Spleen (tissue), 7 donors: ENCODE data around the gene ATXN10.

Experiments
- CTCF ChIP-seq, 11 experiments: fragments of 200-600 bp in 7 of 11; fragments of 450-650 bp in 4 of 11; sonication (generic) in 4 of 11; IDR thresholded peaks in 8 of 11; conservative IDR thresholded peaks in 3 of 11; 1 replicate in 7 of 11; 2 replicates in 4 of 11; pipeline versions ENCODE4 v1.4.0 to v1.8.0; 2016 to 2021; ENCODE audit warnings: antibody characterized with exemption in 11 of 11, inconsistent platforms in 4 of 11, mild to moderate bottlenecking in 1 of 11
- POLR2A ChIP-seq, 3 donors: fragments of 450-650 bp; IDR thresholded peaks; one replicate each; pipeline ENCODE4 v1.5.1; 2017; ENCODE audit warnings: antibody characterized with exemption in 3 of 3, mild to moderate bottlenecking in 1 of 3
- POLR2AphosphoS5 ChIP-seq, 3 donors: sonication (generic); formaldehyde crosslinking; IDR thresholded peaks; one replicate each; pipeline ENCODE4 v1.5.1; 2017; ENCODE audit warnings: antibody characterized with exemption in 3 of 3
- donor health status: DM: no; HTN: no; CAD: no; lungs with moderate emphysema.
- donor health status: DM: no; HTN: no; CAD: no.
- donor health status: DM: no; HTN: no; CAD: no.

GRCh38 chr22:45752036-45752435 lies 80.4 kb downstream of the ATXN10 start:
- TF ChIP-seq POLR2A (IDR thresholded peaks at IDR 0.05) (no peak), CTCF (IDR thresholded peaks at IDR 0.05 in 8 of 11, conservative IDR thresholded peaks at IDR 0.05 in 3 of 11) (no peak), POLR2AphosphoS5 (IDR thresholded peaks at IDR 0.05) (no peak)
